Upper lobe of left lung (tissue), 4 donors: Measurements from ENCODE around the gene GIMAP6.

ENCODE experiments used
- EP300 ChIP-seq, 4 donors: sonication (generic); formaldehyde crosslinking; IDR thresholded peaks; one replicate each; pipeline ENCODE4 v1.5.1; 2017; ENCODE audit warnings: antibody characterized with exemption in 4 of 4, control low read depth in 2 of 4
- POLR2AphosphoS5 ChIP-seq, 2 donors: sonication (generic); formaldehyde crosslinking; IDR thresholded peaks; one replicate each; pipeline ENCODE4 v1.5.1; 2017; ENCODE audit warnings: antibody characterized with exemption in 2 of 2
- TF ChIP-seq, protein P1 (sequence below), 6 experiments: fragments of 450-650 bp in 4 of 6; fragments of 200-600 bp in 2 of 6; sonication (generic) in 2 of 6; IDR thresholded peaks; one replicate each; pipeline ENCODE4 v1.5.1; 2016 to 2019; ENCODE audit warnings: antibody characterized with exemption in 6 of 6

DNA sequence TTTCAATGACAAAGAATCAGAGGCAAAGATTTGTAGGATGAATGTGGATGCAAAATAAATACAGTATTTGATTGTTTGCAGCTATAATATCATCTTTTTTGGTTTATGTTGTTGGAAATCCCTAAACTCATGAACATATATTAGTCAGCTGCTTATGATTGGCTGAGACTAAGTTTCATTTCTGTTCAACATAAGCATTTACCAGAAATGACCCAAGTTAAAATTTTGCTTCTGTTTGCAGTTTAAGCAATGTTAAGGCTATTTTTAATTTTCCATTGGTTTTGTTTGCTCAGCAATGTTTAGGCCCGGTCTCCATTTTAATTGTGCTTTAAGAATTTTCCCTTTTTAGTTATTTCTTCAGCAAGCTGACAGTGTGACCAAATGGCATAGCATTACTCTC lies 22.0 kb downstream of the GIMAP6 start:
- TF ChIP-seq, protein P1, sequence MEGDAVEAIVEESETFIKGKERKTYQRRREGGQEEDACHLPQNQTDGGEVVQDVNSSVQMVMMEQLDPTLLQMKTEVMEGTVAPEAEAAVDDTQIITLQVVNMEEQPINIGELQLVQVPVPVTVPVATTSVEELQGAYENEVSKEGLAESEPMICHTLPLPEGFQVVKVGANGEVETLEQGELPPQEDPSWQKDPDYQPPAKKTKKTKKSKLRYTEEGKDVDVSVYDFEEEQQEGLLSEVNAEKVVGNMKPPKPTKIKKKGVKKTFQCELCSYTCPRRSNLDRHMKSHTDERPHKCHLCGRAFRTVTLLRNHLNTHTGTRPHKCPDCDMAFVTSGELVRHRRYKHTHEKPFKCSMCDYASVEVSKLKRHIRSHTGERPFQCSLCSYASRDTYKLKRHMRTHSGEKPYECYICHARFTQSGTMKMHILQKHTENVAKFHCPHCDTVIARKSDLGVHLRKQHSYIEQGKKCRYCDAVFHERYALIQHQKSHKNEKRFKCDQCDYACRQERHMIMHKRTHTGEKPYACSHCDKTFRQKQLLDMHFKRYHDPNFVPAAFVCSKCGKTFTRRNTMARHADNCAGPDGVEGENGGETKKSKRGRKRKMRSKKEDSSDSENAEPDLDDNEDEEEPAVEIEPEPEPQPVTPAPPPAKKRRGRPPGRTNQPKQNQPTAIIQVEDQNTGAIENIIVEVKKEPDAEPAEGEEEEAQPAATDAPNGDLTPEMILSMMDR (IDR thresholded peaks at IDR 0.05), result no peak
- TF ChIP-seq POLR2AphosphoS5 (IDR thresholded peaks at IDR 0.05) (no peak), EP300 (IDR thresholded peaks at IDR 0.05) (no peak)
